Stimulated activated CD4-positive, alpha-beta T cell treated with anti-CD3 and anti-CD28 coated beads, Interleukin-1b, Interleukin-23, amount 100 ng/mL, for 48 hours (primary cell): ENCODE data around the gene SUB1.
A peak's percentile ranks its signal among the peaks of the same experiment; 100 is the strongest.
"Not testable (repeated sequence)": the region's sequence is repeated elsewhere in the genome, so short reads cannot be mapped to it uniquely, and the experiment has no call there.

ENCODE experiments used
- DNase-seq: peaks from one replicate; pipeline ENCODE4 v3.0.0-alpha.2; 2020

SUB1 gene

DNA sequence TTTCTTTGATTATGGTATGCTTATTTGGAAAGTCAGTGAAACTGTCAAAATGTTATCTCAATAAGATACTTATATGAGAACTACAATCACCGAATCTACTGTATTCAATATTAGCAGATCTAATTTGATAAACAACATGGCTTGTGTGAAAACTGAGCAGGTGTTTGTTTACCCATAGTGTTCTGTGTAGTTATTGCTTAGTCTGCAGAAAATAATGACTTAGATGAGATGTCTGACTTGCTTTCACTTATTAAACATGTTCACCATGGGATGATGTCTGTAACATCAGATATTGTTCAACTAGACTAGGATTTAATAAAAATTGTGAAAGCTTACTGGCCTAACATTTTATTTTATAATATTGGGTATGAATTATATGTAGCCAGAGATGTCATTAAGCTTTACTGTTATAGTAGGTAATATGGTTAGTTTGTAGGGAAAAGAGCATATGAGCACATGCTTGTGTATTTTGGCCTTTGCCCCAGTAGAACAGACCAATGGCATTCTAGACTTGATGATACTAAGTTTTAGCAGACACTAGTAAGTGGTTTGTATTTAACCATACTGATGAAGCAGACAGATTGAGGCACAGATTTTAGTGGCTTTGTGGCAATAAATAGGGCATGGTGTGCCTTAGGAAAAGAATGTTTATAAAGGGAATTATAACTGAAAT lies 16.4 kb downstream of the SUB1 start:
- no peak for DNase-seq

DNA sequence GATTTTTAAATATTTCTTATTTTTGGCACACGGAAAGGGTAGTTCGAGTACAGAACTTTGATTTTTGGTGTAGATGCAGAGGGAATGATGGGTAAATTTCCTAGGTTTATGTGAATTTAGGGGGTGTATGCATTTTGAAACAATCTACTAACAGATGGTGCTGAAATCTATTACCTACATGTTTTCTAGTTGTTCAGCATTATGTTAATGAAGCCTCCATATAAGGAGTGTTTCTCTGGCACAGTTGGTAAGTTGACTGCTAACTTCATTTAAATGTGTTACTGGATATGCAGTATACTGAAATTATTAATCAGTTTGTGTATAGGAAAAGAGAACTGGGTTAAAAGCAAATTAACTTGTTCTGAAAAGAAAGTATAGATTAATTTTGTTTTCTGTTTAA lies 17.5 kb downstream of the SUB1 start:
- DNase-seq = no peak

DNA sequence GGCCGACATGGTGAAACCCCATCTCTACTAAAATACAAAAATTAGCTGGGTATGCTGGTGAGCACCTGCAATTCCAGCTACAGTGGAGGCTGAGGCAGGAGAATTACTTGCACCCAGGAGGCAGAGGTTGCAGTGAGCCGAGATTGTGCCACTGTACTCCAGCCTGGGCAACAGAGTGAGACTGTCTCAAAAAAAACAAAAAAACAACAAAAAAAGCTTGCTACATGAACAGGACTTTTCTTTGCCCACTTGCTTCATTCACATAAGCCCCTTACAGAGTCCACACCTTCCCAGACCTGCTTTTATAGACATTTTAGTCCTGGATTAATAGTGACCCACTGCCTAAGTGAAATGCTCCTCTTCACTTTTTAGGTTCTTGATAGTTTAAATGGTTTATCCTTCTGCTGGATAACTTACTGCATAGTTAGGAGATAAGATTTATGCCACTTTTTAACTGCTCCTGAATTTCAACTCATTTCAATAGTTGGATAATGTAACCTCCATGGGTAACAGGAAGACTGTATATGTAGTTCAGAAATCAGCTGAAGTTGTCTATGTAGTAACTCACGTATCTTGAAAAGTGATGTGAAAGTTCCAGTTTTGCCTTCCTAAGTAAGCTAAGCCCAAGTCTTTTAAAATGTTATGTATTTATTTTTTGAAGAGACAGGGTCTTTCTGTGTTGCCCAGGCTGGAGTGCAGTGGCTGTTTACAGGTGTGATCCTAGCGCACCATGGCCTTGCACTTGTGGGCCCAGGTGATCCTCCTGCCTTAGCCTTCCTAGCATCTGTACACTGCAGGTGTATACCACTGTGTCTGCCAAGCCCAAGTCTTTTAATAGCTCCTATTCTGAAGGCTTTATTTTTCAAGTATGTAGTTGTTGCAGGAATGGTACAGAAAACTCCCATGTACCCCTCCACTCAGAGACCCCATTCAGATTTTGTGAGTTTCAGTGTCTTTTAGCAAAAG lies 19.7 kb downstream of the SUB1 start:
- DNase-seq = no peak

DNA sequence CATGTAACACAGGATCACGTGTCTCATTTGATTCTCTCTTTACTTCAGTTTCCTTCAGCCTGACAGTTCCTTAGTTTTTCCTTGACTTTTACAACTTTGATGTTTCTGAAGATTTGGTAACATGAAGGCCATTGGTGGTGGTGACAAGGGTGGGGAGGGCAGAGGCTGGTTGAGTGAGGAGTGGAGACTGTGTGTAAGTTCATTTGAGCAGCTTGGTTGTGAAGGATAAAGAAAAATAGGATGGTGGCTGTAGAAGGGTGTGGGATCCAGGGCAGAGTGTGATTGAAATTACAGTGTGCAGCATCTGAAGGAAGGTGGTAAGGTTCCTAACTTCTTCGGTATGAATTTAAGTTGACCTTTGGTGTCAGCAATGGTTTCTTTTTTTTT lies 20.4 kb downstream of the SUB1 start:
- DNase-seq = no peak

DNA sequence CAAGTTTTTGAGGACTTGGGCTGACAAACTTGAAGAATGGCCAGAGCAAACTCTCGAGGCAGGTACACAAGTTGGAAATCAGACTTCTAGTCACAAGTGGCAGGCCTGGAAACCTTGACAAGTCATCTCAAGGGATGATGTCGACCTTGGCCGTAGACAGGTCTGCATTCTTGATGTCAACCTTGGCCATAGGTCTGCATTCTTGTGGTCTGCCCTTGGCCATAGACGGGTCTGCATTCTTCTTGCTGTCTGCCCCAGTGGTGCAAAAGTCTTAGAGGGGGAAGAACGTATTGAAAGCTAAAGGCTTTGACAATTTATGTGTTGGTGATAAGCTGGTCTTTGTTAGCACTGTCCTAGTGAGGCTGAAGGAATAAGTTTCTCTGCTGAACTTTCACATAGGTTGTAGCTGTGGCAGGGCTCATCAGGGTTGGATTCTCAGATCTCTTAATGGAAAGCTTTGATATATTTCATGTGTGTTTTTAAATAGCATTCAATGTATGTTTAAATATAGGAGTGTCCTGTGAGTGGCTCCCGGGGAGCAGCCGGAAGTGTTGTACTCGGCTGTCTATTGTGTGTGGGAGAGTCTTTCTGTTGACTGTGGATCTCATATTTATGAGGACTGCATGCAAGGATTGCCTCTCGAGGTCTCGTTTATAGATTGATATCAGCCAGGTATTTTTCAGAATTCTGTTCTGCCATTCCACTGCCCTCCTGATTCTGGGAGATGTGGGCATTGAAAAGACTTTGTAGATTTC lies 27.0 kb downstream of the SUB1 start:
- no peak for DNase-seq

DNA sequence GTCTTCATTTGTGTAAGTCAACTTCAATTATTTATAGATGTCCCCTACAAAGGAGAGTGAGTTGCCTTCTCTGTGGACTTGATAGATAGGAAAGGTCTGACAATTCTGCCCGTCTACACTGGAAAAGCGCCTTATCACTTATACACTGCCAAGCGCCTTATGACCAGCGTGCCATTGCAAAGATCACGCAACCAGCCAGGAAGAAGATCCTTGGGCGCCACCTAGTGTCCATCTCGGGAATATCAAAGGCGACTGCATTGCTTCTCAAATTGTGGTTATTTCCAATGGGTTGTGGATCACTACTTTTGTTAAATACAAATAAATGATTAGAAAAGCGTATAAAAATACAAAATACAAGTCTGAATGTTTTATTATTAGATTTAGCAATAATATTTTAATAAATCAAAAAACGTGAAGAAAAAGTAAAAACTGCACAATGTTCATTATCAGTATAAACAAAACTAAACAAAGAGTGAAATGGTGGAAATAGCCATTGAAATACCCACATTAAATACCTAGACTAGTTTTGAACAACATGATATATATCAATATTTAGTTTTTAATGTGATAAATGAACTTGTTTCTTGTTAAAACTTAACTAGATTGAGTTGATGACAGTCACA lies 27.8 kb downstream of the SUB1 start:
- peak; percentile 82 for DNase-seq

DNA sequence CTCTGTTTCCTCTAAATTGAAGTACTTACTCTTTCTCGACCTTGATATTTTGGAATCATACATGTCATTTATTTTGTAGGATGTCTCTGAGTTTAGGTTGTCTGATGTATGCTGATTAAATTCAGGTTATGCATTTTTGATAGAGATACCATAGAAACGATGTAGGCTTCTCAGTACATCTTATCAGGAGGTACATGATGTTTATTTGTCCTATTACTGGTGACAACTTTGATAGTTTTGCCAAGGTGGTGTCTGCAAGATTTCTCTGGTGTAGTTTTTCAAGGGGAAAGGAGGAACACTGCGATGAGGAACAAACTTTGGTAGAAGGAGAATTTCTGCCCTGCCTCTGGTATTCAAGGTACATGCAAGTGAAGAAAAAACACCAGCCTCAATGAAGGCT lies 29.9 kb downstream of the SUB1 start:
- no peak for DNase-seq

DNA sequence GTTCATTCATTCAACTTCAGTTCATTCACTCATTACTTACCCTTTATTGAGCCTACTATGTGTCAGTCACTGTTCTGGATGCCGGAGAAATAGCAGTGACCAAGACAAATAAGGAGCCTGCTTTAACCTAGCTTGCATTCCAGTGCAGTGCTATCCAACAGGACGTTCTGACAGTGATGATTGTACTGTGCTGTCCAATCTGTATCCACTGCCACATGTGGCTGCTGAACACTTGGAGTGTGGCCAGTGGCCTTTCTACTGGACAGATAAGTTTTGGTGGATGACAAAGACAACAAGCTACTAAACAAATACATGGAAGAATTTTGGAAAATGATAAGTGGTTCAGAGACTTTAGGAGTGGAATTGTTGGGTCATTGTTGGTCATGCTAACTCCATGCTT lies 33.6 kb downstream of the SUB1 start:
- DNase-seq = no peak

DNA sequence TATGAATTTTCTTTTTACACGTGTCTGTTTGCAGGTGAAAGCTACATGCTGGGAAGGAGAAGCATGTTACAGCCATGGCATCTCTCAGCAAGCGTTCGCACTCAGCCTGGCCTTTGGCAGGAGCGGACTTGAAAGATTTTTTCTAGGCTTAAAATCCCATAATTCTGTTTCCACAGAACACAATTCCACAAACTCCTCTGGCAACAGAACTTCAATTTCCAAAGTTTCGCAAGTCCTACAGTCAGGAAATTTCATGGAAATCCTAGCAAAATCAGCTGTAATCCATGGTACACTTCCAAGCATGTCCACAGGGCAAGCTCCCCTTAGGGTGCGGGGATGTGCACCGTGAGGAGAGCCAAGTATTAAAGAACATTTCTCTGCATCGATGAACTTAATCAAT lies 35.9 kb downstream of the SUB1 start:
- DNase-seq = no peak

DNA sequence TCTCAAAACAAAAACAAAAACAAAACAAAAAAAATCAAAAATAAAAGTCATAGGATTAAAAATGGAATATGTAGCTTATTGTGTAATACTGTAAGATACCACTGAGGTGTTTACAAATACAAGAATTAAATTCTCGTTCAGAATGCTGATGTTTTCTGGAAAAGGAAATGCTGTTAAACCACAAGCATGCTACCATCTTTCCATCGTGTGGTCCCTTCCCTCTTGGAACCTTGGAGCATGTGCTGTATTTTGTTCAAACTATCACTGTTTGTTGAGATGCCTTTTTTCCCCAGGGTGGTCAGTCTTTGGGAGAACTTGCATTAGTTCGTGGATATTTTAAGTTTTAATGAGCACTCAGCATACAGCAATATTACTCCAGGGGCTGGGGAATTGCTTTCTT lies 39.7 kb downstream of the SUB1 start:
- DNase-seq = no peak

DNA sequence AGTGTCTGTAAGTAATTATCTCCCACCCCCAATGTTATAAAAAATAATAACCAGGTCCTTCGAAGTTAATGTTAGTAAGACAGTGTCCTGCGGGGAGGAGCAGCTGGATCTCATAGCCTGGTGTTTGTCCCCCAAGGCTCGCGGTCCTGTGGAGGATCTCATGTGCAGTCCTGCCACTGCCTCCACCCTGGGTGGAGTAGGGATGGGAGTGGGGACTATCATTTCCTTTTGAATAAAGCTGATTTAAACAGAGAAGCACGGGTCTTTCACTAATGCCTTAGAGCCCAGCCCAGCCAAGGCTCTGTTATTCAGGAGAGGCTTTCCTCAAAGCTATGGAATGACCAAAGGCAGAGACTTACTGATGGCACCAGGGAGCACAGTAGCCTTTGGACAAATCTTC lies 40.2 kb downstream of the SUB1 start:
- no peak for DNase-seq

DNA sequence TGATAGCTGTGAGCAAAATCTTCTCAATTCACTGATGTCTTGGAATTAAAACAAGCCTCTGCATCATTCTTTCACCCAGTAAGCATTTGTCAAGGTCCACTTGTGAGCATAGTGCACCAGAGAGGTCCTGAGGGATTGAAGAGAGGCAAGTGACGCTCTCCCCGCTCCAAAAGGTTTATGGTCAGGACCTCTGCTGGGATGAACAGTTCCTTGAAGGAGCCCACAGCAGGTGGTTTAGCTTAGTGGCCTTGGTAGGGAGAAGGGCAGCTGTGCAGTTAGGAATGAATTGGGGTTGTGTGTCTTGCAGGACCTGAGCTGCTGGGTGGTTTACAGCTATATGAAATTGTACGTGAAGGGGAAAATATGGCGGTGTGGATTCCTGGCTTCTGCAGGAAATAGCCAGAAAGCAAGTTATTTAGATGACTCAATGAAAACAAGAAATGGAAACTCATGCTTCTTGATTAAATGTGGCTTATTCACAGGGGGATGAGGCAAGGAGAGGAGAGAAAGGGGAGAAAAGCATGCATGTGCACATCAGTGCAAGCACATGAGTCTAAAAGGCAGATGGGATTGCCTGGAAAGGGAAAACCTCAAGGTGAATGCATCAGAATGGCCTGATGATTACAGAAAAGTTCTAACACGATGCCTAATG lies 42.0 kb downstream of the SUB1 start:
- DNase-seq = no peak

DNA sequence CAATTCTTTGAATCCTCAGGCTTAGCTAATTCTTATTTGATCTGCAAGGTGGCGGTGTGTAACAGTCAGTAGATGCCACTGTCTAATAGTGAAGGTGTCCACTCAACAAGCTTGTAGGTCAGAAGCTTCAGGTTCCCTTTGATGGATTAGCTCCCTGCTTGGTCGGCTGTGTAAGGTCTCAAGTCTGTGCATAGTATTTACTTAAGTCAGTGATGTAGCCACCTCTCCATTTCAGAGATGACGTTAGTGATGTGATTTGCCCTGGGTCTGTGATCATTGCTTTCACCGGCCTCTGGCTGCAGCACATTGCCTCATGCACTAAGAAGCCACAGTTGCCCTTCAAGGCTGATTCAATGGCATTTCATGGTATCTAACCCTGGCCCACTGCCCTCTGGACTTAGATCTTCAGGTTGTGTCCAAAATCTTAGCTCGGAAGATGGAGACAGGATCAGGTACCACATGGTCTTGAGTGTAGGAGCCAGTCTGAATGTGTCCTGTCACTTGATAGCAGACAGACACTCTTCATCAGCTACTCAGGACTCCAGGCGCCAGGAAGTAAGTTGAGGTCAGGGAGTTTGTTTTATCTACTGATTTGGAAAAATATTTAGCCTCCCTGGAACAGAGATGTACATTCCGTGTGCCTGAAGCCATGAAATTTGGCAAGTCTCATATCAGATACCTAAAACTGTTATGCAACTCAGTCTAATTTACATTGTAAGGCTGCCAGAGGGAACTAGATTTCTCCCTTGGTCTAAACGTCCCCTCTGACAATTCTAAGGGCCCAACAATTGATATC lies 42.9 kb downstream of the SUB1 start:
- no peak for DNase-seq

DNA sequence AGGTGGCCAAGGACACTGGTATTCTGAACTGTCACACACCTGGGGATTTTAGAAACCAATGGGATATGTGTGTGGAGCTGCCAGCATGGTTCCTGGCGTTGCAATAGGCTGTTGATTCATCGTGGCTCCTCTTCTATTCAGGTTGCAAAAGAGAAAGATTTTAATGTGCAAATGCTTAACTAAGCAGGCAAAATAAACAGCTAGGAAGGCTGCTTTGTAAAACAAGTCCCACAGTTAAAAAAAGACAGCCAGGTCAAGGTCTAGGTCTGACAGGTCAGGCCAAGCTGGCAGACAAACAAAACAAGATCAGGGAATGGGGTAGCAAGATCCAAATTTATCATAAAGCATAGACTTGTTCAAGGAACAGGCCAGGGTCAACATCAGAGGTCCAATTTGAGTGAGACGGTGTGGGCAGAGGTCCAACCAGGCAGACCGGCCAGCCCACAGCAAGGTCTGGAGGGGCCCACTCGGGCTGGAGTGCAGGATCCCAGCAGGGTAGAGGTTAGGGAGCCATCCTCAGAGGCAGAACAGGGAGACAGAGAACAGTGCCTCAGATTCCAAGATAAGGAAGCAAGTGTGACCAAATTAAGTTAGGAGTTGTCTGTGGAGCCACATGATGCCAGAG lies 45.6 kb downstream of the SUB1 start:
- DNase-seq = no peak

DNA sequence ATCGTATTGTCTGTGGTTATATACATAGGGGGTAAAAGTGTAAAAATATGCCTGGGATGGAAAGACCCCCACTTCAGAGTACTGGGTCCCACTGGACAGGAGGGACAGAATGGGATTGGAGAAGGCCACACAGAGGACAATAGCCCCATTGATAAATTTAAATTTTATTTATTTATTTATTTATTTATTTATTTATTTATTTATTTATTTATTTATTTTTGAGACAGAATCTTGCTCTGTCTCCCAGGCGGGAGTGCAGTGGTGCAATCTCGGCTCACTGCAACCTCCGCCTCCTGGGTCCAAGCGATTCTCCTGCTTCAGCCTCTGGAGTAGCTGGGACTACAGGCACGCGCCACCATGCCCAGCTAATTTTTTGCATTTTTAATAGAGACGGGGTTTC lies 47.7 kb downstream of the SUB1 start:
- not testable (repeated sequence) for DNase-seq

DNA sequence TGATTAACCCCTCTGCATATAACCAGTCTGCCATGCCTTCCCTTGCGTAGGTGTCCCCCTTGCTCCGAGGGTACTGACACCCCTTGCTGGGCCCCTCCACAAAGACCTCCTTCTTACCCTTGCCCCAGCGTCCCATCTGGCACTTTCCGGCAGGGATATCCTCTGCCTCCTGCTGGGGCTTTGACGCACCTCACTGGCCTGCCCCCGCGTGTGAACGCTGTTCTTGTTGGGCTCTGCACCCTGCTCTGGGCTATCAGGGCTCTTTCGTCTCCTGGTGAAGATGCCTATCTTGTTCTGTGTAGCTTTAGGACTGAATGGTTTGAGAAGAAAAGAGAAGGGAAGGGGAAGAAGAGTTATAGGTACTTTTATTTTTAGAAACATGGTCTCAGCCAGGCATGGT lies 53.0 kb downstream of the SUB1 start:
- no peak for DNase-seq

DNA sequence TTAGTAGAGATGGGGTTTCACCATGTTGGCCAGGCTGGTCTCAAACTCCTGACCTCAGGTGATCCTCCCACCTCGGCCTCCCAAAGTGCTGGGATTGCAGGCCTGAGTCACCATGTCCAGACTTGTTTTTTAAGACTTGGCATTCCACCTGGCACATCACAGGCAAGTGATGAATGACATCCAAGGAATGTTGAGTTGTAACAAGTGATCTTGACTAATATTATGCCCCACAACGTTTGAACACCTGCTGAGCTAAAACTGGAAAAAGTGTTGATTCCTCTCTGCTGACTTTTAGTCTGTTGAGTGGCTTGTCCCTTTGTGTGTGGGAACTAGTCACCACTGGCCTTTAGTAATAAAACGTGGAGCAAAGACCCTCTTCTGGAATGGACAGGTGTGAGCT lies 54.6 kb downstream of the SUB1 start:
- DNase-seq = no peak

DNA sequence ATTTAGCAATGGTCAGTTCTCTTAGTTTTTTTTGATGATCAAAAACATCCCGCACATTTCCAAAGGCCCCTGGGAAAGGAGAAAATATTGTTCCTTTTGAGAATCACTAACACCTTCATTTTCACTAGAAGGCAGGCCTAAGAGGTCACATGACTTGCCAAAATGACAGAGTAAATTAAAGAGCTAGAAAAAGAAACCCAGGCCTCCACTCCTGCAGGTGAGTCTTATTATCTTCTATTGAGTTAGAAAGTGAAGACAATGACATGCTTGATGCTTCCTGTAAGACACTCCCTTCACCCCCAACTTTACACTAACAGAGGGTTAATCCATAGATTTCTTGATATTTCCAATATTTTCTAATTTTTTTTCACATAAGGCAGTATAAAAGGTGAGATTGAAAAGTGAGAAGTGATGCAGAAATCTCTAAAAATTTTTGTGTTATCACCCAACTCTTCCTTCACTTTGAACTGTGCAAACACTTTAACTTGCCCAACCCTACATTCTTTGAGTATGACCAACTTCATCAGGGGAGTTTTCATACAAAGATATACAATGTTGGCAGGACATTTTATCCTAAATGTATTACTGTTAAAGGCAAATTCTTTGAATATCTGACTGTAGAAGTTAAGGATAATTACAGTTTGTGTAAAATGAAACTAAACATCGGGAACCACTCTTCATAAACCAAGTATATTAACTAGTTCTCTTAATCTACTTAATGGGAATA lies 57.1 kb downstream of the SUB1 start:
- no peak for DNase-seq

DNA sequence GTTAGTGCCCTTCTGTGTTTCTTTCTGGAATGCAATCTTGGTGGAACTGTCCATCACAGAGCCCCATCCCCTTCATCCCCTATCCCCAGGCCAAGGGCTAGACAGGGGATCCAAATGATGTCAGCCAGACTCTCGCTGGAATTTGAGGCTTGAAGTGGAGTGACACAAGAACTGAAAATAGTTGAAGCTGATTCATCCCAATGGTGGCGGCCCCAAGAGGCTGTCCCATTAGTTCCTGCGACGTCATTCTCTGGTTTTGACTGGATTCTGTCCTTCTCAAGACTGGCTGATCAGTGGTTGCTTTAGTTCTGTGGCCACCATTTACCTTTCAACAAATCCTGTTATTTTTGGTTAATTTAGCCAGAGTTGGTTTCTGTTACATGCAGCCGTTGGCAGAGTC lies 59.9 kb downstream of the SUB1 start:
- DNase-seq = no peak
